ENCODE measurements around the gene GAB1.
A peak's percentile ranks its signal among the peaks of the same experiment; 100 is the strongest.

GAB1 gene

DNA sequence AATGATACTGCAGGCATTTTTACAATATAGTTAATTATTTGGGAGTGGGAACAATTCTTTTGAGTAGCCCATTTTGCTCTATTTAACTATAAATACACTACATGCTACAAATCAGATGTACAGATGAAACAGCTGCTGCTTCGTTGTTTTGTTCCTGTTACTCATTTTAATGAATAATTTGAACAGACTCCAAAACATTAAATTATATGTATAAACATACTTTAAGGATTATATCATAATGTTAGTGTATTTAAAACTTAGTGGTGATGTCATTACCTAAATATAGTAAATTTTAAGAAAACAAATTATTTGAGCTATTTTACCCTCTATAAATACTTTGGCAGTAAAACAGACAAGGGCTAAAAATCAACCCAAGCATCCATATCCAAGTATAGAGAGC is 60.7 kb downstream of the GAB1 start:
- no peaks in the 10 kb centered on the region for H3K4me1 ChIP-seq (ENCODE audit: control insufficient read depth, insufficient read depth, low read depth, low read length)
- H3K4ac ChIP-seq (ENCODE audit: low read depth in 1 of 2, low read length in 2 of 2): no peak overlapping the region
- H2BK15ac ChIP-seq (ENCODE audit: low read depth, poor library complexity, severe bottlenecking): no peak overlapping the region
- no CpG with 5 or more reads among the region's 1 CpG for WGBS
- H2BK120ac ChIP-seq (ENCODE audit: low read depth, low read length): no peak overlapping the region
- no peak overlapping the region for H2AK5ac ChIP-seq (ENCODE audit: low read length, severe bottlenecking)
- no peak overlapping the region for H3K27ac ChIP-seq (ENCODE audit: low read length, poor library complexity, severe bottlenecking)
- H2BK5ac ChIP-seq (ENCODE audit: low read depth, low read length, poor library complexity, severe bottlenecking): no peak overlapping the region
- H2AFZ ChIP-seq (ENCODE audit: low read depth, low read length): no peak overlapping the region
- H3K36me3 ChIP-seq (ENCODE audit: control insufficient read depth in 1 of 2, insufficient read depth in 2 of 2, low read depth in 1 of 2, low read length in 2 of 2): peaks cover 0 to 2% of the 10 kb centered on the region in 2 experiments
- no peaks in the 10 kb centered on the region for H3K27me3 ChIP-seq (ENCODE audit: control insufficient read depth in 1 of 2, insufficient read depth in 1 of 2, low read length in 2 of 2)
- H4K8ac ChIP-seq (ENCODE audit: low read length): no peak overlapping the region
- H3K9ac ChIP-seq (ENCODE audit: low read length): peak overlapping the region; percentile 25
- no peak overlapping the region for H4K91ac ChIP-seq (ENCODE audit: low read length)
- DNase-seq: no peak
- no peak overlapping the region for H3K14ac ChIP-seq (ENCODE audit: low read length in 2 of 2)
- no peak overlapping the region for H3K18ac ChIP-seq (ENCODE audit: low read depth in 1 of 2, low read length in 2 of 2)
- H3K9me3 ChIP-seq (ENCODE audit: control insufficient read depth, low read length): no peaks in the 10 kb centered on the region
- no peak overlapping the region for H3K4me3 ChIP-seq (ENCODE audit: insufficient read depth in 1 of 2, low read depth in 1 of 2, low read length in 2 of 2)
- peaks cover 18% of the 10 kb centered on the region for H3K79me1 ChIP-seq (replicated peaks; ENCODE audit: low read length, poor library complexity, severe bottlenecking)
- H3K23ac ChIP-seq (ENCODE audit: low read length in 2 of 2): no peak overlapping the region
- no peak overlapping the region for H2BK12ac ChIP-seq (ENCODE audit: low read length in 2 of 2)
- no peak overlapping the region for H3K4me2 ChIP-seq (ENCODE audit: low read length, poor library complexity, severe bottlenecking)

GRCh38 chr4:143397887-143398286 is 61.2 kb downstream of the GAB1 start:
- DNase-seq: no peak
- Histone ChIP-seq H2BK5ac (ENCODE audit: low read depth, low read length, poor library complexity, severe bottlenecking) (no peak overlapping the region), H2AFZ (ENCODE audit: low read depth, low read length) (no peak overlapping the region), H3K14ac (ENCODE audit: low read length in 2 of 2) (no peak overlapping the region), H3K23ac (ENCODE audit: low read length in 2 of 2) (no peak overlapping the region), H3K4me3 (ENCODE audit: insufficient read depth in 1 of 2, low read depth in 1 of 2, low read length in 2 of 2) (no peak overlapping the region), H3K27me3 (ENCODE audit: control insufficient read depth in 1 of 2, insufficient read depth in 1 of 2, low read length in 2 of 2) (no peaks in the 10 kb centered on the region), H2BK120ac (ENCODE audit: low read depth, low read length) (no peak overlapping the region), H3K27ac (ENCODE audit: low read length, poor library complexity, severe bottlenecking) (no peak overlapping the region), H2BK12ac (ENCODE audit: low read length in 2 of 2) (no peak overlapping the region), H3K9me3 (ENCODE audit: control insufficient read depth, low read length) (no peaks in the 10 kb centered on the region), H3K79me1 (replicated peaks; ENCODE audit: low read length, poor library complexity, severe bottlenecking) (peaks cover 23% of the 10 kb centered on the region), H4K8ac (ENCODE audit: low read length) (no peak overlapping the region), H3K18ac (ENCODE audit: low read depth in 1 of 2, low read length in 2 of 2) (no peak overlapping the region), H3K36me3 (ENCODE audit: control insufficient read depth in 1 of 2, insufficient read depth in 2 of 2, low read depth in 1 of 2, low read length in 2 of 2) (peaks cover 0 to 2% of the 10 kb centered on the region in 2 experiments), H2AK5ac (ENCODE audit: low read length, severe bottlenecking) (no peak overlapping the region), H3K9ac (ENCODE audit: low read length) (peak overlapping the region; percentile 25), H4K91ac (ENCODE audit: low read length) (no peak overlapping the region), H3K4me2 (ENCODE audit: low read length, poor library complexity, severe bottlenecking) (no peak overlapping the region), H3K4me1 (ENCODE audit: control insufficient read depth, insufficient read depth, low read depth, low read length) (no peaks in the 10 kb centered on the region), H3K4ac (ENCODE audit: low read depth in 1 of 2, low read length in 2 of 2) (no peak overlapping the region), H2BK15ac (ENCODE audit: low read depth, poor library complexity, severe bottlenecking) (no peak overlapping the region)
- no CpG with 5 or more reads among the region's 1 CpG for WGBS

GRCh38 chr4:143399113-143399949 is 62.7 kb downstream of the GAB1 start:
- no peaks in the 10 kb centered on the region for H3K9me3 ChIP-seq (ENCODE audit: control insufficient read depth, low read length)
- no peak overlapping the region for H2BK15ac ChIP-seq (ENCODE audit: low read depth, poor library complexity, severe bottlenecking)
- no peak overlapping the region for H4K8ac ChIP-seq (ENCODE audit: low read length)
- no peak overlapping the region for H3K9ac ChIP-seq (ENCODE audit: low read length)
- peak; percentile 60 for DNase-seq
- H3K36me3 ChIP-seq (ENCODE audit: control insufficient read depth in 1 of 2, insufficient read depth in 2 of 2, low read depth in 1 of 2, low read length in 2 of 2): peaks cover 0 to 2% of the 10 kb centered on the region in 2 experiments
- no peak overlapping the region for H3K4me3 ChIP-seq (ENCODE audit: insufficient read depth in 1 of 2, low read depth in 1 of 2, low read length in 2 of 2)
- H3K4me1 ChIP-seq (ENCODE audit: control insufficient read depth, insufficient read depth, low read depth, low read length): no peaks in the 10 kb centered on the region
- 67% methylated on average over 3 of the region's 5 CpGs for WGBS
- no peak overlapping the region for H3K18ac ChIP-seq (ENCODE audit: low read depth in 1 of 2, low read length in 2 of 2)
- no peak overlapping the region for H2AFZ ChIP-seq (ENCODE audit: low read depth, low read length)
- H3K79me1 ChIP-seq (replicated peaks; ENCODE audit: low read length, poor library complexity, severe bottlenecking): peaks cover 24% of the 10 kb centered on the region
- no peak overlapping the region for H2BK120ac ChIP-seq (ENCODE audit: low read depth, low read length)
- H3K27me3 ChIP-seq (ENCODE audit: control insufficient read depth in 1 of 2, insufficient read depth in 1 of 2, low read length in 2 of 2): no peaks in the 10 kb centered on the region
- no peak overlapping the region for H2BK12ac ChIP-seq (ENCODE audit: low read length in 2 of 2)
- no peak overlapping the region for H3K4me2 ChIP-seq (ENCODE audit: low read length, poor library complexity, severe bottlenecking)
- no peak overlapping the region for H2BK5ac ChIP-seq (ENCODE audit: low read depth, low read length, poor library complexity, severe bottlenecking)
- no peak overlapping the region for H3K4ac ChIP-seq (ENCODE audit: low read depth in 1 of 2, low read length in 2 of 2)
- no peak overlapping the region for H3K14ac ChIP-seq (ENCODE audit: low read length in 2 of 2)
- no peak overlapping the region for H3K23ac ChIP-seq (ENCODE audit: low read length in 2 of 2)
- no peak overlapping the region for H2AK5ac ChIP-seq (ENCODE audit: low read length, severe bottlenecking)
- no peak overlapping the region for H4K91ac ChIP-seq (ENCODE audit: low read length)
- H3K27ac ChIP-seq (ENCODE audit: low read length, poor library complexity, severe bottlenecking): no peak overlapping the region

- 100% methylated on average over 1 of the region's 2 CpGs for WGBS
- peaks cover 2% of the 10 kb centered on the region for H3K4me1 ChIP-seq (ENCODE audit: control insufficient read depth, insufficient read depth, low read depth, low read length)
- no peak overlapping the region for H4K8ac ChIP-seq (ENCODE audit: low read length)
- no peak overlapping the region for H3K9ac ChIP-seq (ENCODE audit: low read length)
- no peak overlapping the region for H3K27ac ChIP-seq (ENCODE audit: low read length, poor library complexity, severe bottlenecking)
- no peak overlapping the region for H2BK120ac ChIP-seq (ENCODE audit: low read depth, low read length)
- H2AK5ac ChIP-seq (ENCODE audit: low read length, severe bottlenecking): no peak overlapping the region
- H3K4me2 ChIP-seq (ENCODE audit: low read length, poor library complexity, severe bottlenecking): no peak overlapping the region
- no peak overlapping the region for H3K18ac ChIP-seq (ENCODE audit: low read depth in 1 of 2, low read length in 2 of 2)
- DNase-seq: no peak
- H3K36me3 ChIP-seq (ENCODE audit: control insufficient read depth in 1 of 2, insufficient read depth in 2 of 2, low read depth in 1 of 2, low read length in 2 of 2): peaks cover 0 to 2% of the 10 kb centered on the region in 2 experiments
- H3K27me3 ChIP-seq (ENCODE audit: control insufficient read depth in 1 of 2, insufficient read depth in 1 of 2, low read length in 2 of 2): no peaks in the 10 kb centered on the region
- H3K4me3 ChIP-seq (ENCODE audit: insufficient read depth in 1 of 2, low read depth in 1 of 2, low read length in 2 of 2): no peak overlapping the region
- no peak overlapping the region for H2AFZ ChIP-seq (ENCODE audit: low read depth, low read length)
- H2BK5ac ChIP-seq (ENCODE audit: low read depth, low read length, poor library complexity, severe bottlenecking): no peak overlapping the region
- peak overlapping the region in 1 of 2 experiments; percentile 2 for H2BK12ac ChIP-seq (ENCODE audit: low read length in 2 of 2)
- H3K23ac ChIP-seq (ENCODE audit: low read length in 2 of 2): no peak overlapping the region
- no peak overlapping the region for H3K4ac ChIP-seq (ENCODE audit: low read depth in 1 of 2, low read length in 2 of 2)
- H3K79me1 ChIP-seq (replicated peaks; ENCODE audit: low read length, poor library complexity, severe bottlenecking): peaks cover 21% of the 10 kb centered on the region
- H3K9me3 ChIP-seq (ENCODE audit: control insufficient read depth, low read length): no peaks in the 10 kb centered on the region
- H4K91ac ChIP-seq (ENCODE audit: low read length): no peak overlapping the region
- H2BK15ac ChIP-seq (ENCODE audit: low read depth, poor library complexity, severe bottlenecking): no peak overlapping the region
- H3K14ac ChIP-seq (ENCODE audit: low read length in 2 of 2): no peak overlapping the region
Observed at GRCh38 chr4:143400082-143400481, 63.4 kb downstream of the GAB1 start.

All from mesenchymal stem cell (in vitro differentiated cells and primary cell).